D721Med (cell line): ENCODE data around the gene WNT5B.

Experiments used
- DNase-seq: peaks from one replicate; pipeline ENCODE4 v3.0.0; 2011; ENCODE audit warnings: low spot score; ENCODE audit not compliant: insufficient read length
- FAIRE-seq: peaks from 2 replicates; lab custom pipeline; 2011; peaks lifted over from hg19 to GRCh38; lab: Jason Lieb, UNC
- TF ChIP-seq, protein P1 (sequence below): IDR thresholded peaks from 2 replicates; pipeline ENCODE4 v1.5.1; 2012; ENCODE audit warnings: mild to moderate bottlenecking, control low read depth; ENCODE audit not compliant: insufficient read depth; ENCODE audit errors: missing control alignments

The WNT5B gene

DNA sequence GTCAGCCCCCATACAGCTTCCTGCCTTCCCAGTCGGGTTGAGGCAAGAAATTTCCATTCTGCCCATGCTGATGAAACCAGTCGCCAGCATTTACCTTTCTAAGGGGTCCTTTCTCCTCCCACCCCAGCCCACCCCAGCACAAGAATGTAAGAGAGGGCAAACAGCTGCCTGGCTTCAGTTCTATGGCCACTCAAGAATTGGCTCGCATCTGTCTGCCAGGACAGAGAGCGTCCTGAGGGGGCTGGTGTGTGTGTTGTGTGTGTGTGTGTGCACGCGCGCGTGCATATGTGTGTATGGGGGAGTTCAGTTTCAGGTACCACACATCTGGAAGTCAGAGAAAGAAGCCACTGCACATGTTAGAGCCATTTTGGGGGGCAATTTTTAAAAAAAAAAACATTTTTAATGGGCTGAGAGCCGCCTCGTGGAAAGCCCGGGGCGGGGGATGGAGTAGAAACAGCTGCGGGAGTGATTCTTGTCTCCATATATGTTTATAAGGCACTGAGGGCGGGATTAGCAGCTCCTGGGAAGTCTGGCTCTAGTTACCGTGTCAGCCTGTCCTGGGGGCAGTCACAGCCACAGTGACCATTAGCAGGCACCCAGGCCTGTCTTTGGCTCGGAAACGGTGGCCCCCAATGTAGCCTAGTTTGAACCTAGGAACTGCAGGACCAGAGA, at the start of gene WNT5B:
Gene WNT5B (plus strand): TSS at position 566 of the 672 bp plus-strand sequence. CDS start 2,124 bp downstream, outside the sequence.
- FAIRE-seq (no peak), DNase-seq (no peak)
- TF ChIP-seq, protein P1, sequence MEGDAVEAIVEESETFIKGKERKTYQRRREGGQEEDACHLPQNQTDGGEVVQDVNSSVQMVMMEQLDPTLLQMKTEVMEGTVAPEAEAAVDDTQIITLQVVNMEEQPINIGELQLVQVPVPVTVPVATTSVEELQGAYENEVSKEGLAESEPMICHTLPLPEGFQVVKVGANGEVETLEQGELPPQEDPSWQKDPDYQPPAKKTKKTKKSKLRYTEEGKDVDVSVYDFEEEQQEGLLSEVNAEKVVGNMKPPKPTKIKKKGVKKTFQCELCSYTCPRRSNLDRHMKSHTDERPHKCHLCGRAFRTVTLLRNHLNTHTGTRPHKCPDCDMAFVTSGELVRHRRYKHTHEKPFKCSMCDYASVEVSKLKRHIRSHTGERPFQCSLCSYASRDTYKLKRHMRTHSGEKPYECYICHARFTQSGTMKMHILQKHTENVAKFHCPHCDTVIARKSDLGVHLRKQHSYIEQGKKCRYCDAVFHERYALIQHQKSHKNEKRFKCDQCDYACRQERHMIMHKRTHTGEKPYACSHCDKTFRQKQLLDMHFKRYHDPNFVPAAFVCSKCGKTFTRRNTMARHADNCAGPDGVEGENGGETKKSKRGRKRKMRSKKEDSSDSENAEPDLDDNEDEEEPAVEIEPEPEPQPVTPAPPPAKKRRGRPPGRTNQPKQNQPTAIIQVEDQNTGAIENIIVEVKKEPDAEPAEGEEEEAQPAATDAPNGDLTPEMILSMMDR: no peak

DNA sequence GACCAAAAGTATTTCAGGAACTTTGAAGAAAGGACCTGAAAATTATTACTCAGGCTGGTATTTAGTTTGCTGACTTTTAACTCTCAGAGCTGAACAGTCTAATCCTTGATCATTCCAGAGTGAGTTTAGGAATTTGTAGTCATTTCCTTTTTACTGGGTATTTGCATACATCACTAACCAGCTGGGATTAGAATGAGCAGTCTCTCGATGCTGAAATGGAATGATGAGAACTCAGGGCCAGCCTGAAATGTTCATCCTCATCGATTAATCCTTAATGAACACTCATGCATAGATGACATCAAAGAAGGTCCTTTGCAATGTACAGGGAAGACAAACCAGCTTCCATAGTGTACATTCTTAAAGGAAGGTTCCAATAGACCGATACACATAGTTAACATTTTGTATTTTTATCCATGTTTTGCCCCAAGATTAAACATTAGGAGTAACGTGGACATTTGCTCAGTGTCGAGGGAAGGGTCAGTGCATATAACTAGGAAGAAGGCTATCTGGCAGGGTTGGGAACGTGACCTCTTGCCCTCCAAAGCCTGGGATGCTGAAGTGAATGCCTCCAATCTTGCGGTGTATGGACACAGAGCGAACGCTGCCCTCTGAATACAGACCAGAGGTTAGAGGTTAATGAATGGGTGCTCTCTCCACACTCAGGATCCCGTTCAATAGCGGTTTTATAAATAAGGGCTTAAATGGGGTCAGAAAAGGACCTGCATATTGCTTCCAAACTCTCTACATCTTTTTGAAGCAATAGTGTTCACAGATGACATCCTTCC, 49.2 kb upstream of the WNT5B start:
- no peak for FAIRE-seq
- no peak for DNase-seq
- TF ChIP-seq, protein P1: no peak

DNA sequence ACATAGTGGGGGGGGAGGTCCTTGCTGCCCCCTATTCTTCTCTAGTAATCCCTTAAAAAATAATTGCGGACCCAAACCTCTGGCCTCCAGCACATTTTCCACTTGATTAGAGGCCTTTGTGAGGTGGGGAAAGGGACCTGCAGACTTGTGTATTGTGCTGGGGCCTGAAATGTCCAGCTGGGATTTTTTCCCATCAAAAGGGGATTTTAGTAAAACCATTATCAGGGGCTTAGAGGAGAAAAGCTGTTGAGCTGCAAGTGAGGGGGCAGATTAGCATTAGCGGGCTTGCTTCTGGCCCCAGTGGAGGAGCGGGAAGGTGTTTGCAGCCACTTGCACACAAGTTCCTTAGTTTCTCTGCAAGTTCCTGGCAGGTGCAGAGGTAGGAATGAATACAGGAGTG, 48.5 kb upstream of the WNT5B start:
- TF ChIP-seq, protein P1: no peak
- DNase-seq (peak; percentile 66), FAIRE-seq (no peak)

DNA sequence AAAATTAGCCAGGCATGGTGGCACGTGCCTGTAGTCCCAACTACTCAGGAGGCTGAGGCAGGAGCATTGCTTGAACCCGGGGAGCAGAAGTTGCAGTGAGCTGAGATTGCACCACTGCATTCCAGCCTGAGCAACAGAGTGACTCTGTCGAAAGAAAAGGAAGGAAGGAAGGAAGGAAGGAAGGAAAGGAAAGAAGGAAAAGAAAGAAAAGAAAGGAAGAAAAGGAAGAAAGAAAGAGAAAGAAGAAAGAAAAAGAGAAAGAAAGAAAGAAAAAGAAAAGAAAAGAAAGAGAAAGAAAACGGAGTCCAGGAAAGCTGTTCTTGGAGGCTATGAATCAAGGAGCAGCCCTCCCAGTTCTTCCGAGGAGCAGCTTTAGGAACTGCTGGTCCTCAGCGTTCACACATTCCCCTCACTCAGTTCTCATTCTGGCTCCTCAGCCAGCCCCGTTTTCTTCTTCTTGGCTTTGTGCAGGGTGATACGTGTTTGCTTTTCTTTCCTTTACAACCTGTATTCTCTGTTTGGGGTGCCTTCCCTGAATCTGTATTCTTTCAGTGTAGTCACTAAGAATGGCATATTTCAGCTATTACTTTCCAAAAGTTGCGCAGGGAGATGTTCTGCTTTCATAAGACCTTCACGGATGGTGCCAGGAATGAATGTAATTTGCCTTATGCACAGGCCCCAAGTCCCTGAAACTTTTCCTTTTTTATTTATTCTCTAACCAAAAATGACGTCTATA, 46.9 kb upstream of the WNT5B start:
- FAIRE-seq (no peak), DNase-seq (no peak)
- TF ChIP-seq, protein P1: no peak

DNA sequence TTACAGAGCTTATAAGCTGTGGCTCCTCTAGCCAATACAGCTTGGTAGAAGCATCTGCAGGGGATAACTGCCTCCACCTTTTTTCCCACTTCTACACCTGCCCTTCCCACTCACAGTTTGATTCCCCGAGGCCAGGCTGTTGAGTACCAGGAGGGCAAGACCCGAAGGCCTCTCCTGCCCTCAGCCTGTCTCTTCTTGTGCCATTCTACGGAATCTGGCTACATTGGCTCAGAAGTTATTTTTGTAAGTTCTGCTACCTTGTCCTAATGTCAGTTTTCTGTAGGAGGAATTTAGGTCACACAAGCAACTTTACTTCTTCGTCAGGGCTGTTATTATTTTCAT, 46.4 kb upstream of the WNT5B start:
- no peak for FAIRE-seq
- TF ChIP-seq, protein P1: no peak
- no peak for DNase-seq

DNA sequence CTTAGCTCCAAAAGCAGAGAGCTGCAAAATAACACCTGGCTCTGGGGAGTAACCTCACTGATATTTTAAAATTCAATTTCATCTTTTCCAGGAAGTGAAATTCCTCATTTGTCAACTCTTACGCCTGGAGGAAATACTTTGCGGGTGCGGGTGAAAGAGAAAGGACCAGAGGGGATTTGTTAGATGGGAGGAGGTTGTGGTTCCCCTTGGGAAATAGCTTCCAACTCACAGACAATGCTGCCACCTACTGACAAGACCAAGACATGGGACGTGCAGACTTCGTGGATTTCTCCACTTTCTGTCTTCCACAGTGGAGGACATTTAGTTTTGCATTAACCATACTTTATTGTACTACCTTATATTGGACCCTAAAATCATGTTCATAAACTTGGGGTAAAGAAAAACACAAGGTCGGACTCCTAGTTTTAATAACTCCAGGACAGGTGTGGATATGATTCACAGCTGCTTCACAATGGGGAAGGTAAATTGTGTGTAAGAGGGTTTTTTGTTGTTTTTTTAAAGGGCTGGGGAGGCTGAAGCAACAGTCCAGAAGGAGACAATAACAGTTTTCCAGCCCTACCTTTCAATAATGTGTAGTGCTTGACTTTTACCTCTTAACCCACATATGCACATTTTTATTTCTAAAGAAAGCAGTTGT, 45.5 kb upstream of the WNT5B start:
- TF ChIP-seq, protein P1: peak; percentile 90
- FAIRE-seq (peak; percentile 86), DNase-seq (no peak)
